DND-41 (cell line): ENCODE data around the gene GRAMD1A.

Experiments
- ATAC-seq: fragments of 200-7000 bp; cut with Tn5 transposase; 3 replicates; pipeline ENCODE4 v1.9.1; 2021; ENCODE audit warnings: low read depth; ENCODE audit not compliant: insufficient read depth
- DNase-seq: peaks from one replicate; pipeline ENCODE4 v3.0.0-alpha.2; 2020
- H2AFZ ChIP-seq: 2 replicates; pipeline ENCODE4 v1.6.0; 2012; ENCODE audit warnings: low read depth, low read length
- H3K27ac ChIP-seq: 2 replicates; pipeline ENCODE4 v1.5.1; 2012; ENCODE audit warnings: low read length, inconsistent platforms
- H3K27me3 ChIP-seq: fragments of 200-600 bp; sonication (generic); 2 replicates; pipeline ENCODE4 v1.6.0; 2012; ENCODE audit warnings: low read length, mild to moderate bottlenecking, inconsistent platforms; ENCODE audit not compliant: insufficient read depth, poor library complexity
- H3K36me3 ChIP-seq: 2 replicates; pipeline ENCODE4 v1.5.1; 2012; ENCODE audit warnings: low read length, inconsistent platforms; ENCODE audit not compliant: insufficient read depth
- H3K4me1 ChIP-seq: 2 replicates; pipeline ENCODE4 v1.5.1; 2012; ENCODE audit warnings: mild to moderate bottlenecking, low read length; ENCODE audit not compliant: insufficient read depth
- H3K4me2 ChIP-seq: 2 replicates; pipeline ENCODE4 v1.6.0; 2012; ENCODE audit warnings: mild to moderate bottlenecking, moderate library complexity, low read length, inconsistent platforms; ENCODE audit not compliant: insufficient read depth
- H3K4me3 ChIP-seq, 2 experiments: fragments of 200-600 bp in 1 of 2; shearing (Covaris generic) in 1 of 2; 2 replicates each; pipeline ENCODE4 v1.5.1; 2012 to 2016; ENCODE audit warnings: inconsistent platforms in 2 of 2, low read length in 2 of 2, mild to moderate bottlenecking in 2 of 2, low read depth in 1 of 2, moderate library complexity in 1 of 2
- H3K79me2 ChIP-seq: 2 replicates; pipeline ENCODE4 v1.6.0; 2012; ENCODE audit warnings: low read length, inconsistent platforms; ENCODE audit not compliant: insufficient read depth
- H3K9ac ChIP-seq: 2 replicates; pipeline ENCODE4 v1.6.0; 2012; ENCODE audit warnings: low read depth, mild to moderate bottlenecking, inconsistent platforms, low read length, moderate library complexity
- H3K9me3 ChIP-seq: 2 replicates; pipeline ENCODE4 v1.5.1; 2012; ENCODE audit warnings: low read length, moderate library complexity, mild to moderate bottlenecking, inconsistent platforms; ENCODE audit not compliant: insufficient read depth, severe bottlenecking
- H4K20me1 ChIP-seq: 2 replicates; pipeline ENCODE4 v1.6.0; 2012; ENCODE audit warnings: low read length; ENCODE audit not compliant: insufficient read depth
- EZH2 ChIP-seq: IDR thresholded peaks from 3 replicates; pipeline ENCODE4 v1.6.1; 2012; ENCODE audit warnings: borderline replicate concordance, low read depth, mild to moderate bottlenecking, moderate library complexity, low read length, inconsistent platforms; ENCODE audit not compliant: severe bottlenecking
- TF ChIP-seq, protein P1 (sequence below): IDR thresholded peaks from 2 replicates; pipeline ENCODE4 v1.5.1; 2012; ENCODE audit warnings: borderline replicate concordance, low read length, moderate library complexity, mild to moderate bottlenecking; ENCODE audit not compliant: poor library complexity, severe bottlenecking; ENCODE audit errors: extremely low read depth

GRAMD1A gene

GRCh38 chr19:35073516-35073915 is 73.4 kb downstream of the GRAMD1A start:
- Histone ChIP-seq H3K9ac (no peak overlapping the region), H3K4me2 (no peak overlapping the region), H3K27ac (no peak overlapping the region), H4K20me1 (no peaks in the 10 kb centered on the region), H3K4me1 (no peaks in the 10 kb centered on the region), H3K9me3 (no peaks in the 10 kb centered on the region), H3K36me3 (no peaks in the 10 kb centered on the region), H2AFZ (no peak overlapping the region), H3K4me3 (no peak overlapping the region), H3K79me2 (no peaks in the 10 kb centered on the region), H3K27me3 (no peaks in the 10 kb centered on the region)
- TF ChIP-seq EZH2: no peak
- TF ChIP-seq, protein P1, sequence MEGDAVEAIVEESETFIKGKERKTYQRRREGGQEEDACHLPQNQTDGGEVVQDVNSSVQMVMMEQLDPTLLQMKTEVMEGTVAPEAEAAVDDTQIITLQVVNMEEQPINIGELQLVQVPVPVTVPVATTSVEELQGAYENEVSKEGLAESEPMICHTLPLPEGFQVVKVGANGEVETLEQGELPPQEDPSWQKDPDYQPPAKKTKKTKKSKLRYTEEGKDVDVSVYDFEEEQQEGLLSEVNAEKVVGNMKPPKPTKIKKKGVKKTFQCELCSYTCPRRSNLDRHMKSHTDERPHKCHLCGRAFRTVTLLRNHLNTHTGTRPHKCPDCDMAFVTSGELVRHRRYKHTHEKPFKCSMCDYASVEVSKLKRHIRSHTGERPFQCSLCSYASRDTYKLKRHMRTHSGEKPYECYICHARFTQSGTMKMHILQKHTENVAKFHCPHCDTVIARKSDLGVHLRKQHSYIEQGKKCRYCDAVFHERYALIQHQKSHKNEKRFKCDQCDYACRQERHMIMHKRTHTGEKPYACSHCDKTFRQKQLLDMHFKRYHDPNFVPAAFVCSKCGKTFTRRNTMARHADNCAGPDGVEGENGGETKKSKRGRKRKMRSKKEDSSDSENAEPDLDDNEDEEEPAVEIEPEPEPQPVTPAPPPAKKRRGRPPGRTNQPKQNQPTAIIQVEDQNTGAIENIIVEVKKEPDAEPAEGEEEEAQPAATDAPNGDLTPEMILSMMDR: no peak
- ATAC-seq (no peak), DNase-seq (no peak)

DNA sequence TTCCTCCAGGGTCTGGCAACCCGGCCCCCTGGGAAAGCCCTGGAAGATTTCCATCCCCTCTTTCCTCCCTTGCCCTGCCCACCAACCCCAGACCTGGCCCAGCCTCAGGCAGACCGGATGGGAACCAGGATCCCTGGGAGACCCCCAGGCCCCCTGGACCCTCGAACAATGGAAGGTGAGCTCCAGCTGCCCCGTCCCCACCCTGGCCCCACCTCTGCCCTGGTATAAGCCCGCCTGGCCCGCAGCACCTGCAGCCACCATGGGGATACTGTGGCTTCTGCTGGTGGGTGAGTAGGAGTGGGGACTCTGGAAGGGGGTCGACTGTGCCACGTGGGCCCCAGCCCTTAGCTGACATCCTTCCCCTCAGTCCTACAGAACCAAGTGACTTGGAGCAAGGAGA is 73.8 kb downstream of the GRAMD1A start:
- Histone ChIP-seq H3K4me2 (no peak overlapping the region), H3K9me3 (no peaks in the 10 kb centered on the region), H3K4me3 (no peak overlapping the region), H3K9ac (no peak overlapping the region), H3K27ac (no peak overlapping the region), H3K27me3 (no peaks in the 10 kb centered on the region), H2AFZ (no peak overlapping the region), H3K4me1 (no peaks in the 10 kb centered on the region), H4K20me1 (no peaks in the 10 kb centered on the region), H3K79me2 (no peaks in the 10 kb centered on the region), H3K36me3 (no peaks in the 10 kb centered on the region)
- no peak for ATAC-seq
- DNase-seq: no peak
- TF ChIP-seq, protein P1: no peak
- no peak for TF ChIP-seq EZH2

DNA sequence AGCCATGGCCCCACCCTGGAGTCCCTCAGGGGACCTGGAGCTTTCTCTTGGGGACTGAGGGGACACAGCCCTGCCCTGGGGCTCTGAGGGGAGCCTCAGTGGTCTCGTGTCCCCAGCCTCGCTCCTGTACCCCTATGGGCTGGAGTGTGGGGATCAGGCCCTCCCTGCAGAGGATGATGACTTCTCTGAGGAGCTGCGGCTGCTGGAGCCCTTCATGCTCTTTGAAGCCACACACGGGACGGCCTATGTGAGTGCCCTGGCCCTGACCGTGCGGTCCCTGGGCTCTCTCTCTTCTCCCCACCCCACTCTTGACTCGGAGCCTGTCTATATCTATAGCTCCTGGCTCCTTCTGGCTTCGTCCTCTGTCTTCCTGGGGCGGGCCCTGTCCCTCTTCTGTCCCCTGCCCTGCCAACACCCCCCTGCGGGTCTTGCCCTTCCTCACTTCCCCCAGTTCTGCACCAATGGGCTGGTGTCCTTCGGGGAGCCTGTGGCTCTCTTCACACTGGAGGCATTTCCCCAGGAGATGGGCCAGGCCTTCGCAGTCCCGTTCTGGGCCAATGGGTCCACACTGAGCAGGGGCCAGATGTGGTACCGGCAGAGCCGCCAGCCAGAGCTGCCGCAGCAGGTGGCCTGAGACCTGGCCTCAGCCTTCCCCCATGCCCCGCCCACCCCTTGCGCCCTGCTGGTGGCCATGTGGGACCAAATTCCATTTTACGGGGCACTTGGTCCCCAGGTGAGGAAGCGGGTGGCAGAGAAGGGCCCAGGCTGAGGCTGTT is 74.5 kb downstream of the GRAMD1A start:
- no peaks in the 10 kb centered on the region for H3K4me1 ChIP-seq
- no peak for DNase-seq
- ATAC-seq: no peak
- H4K20me1 ChIP-seq: no peaks in the 10 kb centered on the region
- H3K9me3 ChIP-seq: no peaks in the 10 kb centered on the region
- no peaks in the 10 kb centered on the region for H3K36me3 ChIP-seq
- TF ChIP-seq, protein P1: no peak
- no peak for TF ChIP-seq EZH2
- no peak overlapping the region for H3K4me2 ChIP-seq
- H3K4me3 ChIP-seq: no peak overlapping the region
- H3K9ac ChIP-seq: no peak overlapping the region
- H3K27ac ChIP-seq: no peak overlapping the region
- H3K27me3 ChIP-seq: no peaks in the 10 kb centered on the region
- H3K79me2 ChIP-seq: no peaks in the 10 kb centered on the region
- no peak overlapping the region for H2AFZ ChIP-seq
